ENCODE data around the gene PRG2.

- TF ChIP-seq CTCF (IDR thresholded peaks at IDR 0.05), result no peak
- TF ChIP-seq EP300 (IDR thresholded peaks at IDR 0.05), result no peak
- TF ChIP-seq POLR2A (IDR thresholded peaks at IDR 0.05), result no peak
Observed at GRCh38 chr11:57380975-57381374, 9.5 kb downstream of the PRG2 start, which contains the start of gene PRG3.
